ENCODE data around the gene YJEFN3.

The YJEFN3 gene

DNA sequence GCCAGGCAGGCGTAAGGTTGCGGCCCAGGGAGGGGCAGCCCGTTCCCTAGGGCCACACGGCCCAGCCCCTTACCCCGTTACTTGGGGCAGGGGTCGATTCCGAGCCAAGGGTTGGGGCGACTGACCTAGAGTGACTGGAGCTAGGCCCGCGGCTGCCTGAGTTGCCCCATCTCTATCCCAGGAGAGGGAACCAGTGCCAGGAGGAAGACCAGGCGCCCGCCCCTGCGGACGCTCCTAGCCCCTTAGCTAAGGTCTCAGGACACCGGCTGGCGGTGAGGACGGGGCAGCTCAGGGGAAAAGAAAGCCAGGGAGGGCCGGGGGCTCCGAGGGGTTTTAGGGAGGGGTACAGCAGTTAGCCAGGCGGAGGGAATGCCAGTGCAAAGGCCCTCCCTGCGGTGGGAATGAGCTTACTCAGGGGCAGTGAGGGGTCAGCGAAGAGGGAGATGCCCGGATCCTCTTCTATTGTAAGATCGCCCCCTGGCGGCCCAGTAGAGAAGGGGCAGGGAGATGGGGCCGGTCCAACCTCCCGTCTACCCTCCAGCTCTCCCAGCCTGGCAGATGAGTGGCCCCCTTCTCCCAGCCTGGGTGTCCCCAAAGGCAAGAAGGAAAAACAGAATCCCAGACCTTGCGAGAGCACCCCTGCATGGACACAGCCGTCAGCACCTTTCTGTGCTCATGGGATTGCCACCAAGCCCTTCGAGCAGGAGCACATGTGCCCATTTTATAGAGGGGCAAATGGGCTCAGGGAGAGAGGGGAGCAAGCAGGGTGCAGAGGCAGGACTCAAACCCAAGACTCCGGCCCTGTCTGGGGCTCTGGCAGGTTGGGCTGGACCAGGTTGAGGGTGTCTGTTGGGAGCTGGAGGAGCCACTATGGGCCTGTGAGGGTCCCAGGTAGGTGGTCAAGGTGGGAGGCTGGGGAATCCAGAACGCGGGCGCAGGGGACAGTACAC lies 25.6 kb downstream of the YJEFN3 start:
- no peak for DNase-seq (ENCODE audit: low read depth)

DNA sequence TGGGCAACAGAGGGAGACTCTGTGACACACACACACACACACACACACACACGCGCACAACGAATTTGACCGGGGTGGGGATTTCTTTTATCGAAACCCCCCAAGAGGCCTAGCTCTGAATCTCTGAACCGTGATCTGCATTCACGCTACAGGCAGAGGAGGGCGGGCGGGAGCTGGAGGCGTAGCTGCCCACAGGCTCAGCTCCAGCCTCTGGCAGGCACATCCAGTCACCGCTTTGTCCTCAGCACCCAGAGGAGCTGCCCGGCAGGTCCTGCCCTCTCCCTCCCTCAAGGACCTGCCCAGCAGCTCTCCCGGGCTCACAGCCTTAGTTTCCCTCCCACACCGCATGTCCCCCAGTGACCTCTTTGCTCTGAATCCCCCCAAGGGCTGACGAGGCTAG lies 29.3 kb downstream of the YJEFN3 start:
- DNase-seq (ENCODE audit: low read depth), result no peak

DNA sequence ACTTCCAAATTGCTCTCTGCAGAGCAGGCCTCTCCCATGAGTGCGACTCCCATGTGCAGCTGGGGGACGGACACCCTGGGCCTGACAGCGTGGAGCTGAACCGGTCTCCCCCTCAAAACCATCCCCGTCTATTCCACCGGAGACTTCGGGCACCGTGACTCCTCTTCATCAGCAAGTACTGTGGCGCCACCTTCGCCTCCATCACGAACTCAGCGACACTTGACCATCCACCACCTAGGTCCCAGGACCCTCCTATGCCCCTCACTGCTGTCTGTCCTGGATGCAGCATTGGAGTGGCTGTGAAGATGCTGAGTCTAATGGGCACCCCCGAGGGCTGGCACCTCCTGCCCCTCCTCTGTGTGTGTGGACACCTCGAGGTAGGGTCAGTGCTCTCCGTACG lies 29.9 kb downstream of the YJEFN3 start:
- DNase-seq (ENCODE audit: low read depth), result no peak

DNA sequence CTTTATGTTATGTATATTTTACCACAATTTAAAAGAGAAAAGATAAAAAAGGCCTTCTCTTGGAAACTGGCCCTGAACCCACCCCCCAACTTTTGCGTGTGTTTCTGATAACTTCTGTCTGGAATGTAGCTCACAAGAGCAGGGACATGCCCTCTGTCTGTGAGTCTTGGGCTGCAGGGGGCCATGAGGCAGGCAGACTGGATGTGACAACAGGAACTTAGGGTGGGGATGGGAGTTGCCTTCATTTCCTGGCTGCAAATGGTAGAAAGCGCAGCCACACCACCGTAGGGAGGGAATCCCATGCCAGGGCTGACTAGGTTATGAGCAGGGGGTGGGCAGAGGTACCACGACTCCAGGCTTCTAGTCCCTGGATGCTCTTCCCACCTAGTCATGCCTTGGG lies 31.2 kb downstream of the YJEFN3 start:
- DNase-seq (ENCODE audit: low read depth), result no peak

- DNase-seq (ENCODE audit: low read depth), result no peak
Measured at GRCh38 chr19:19561946-19562664, 33.4 kb downstream of the YJEFN3 start.

DNA sequence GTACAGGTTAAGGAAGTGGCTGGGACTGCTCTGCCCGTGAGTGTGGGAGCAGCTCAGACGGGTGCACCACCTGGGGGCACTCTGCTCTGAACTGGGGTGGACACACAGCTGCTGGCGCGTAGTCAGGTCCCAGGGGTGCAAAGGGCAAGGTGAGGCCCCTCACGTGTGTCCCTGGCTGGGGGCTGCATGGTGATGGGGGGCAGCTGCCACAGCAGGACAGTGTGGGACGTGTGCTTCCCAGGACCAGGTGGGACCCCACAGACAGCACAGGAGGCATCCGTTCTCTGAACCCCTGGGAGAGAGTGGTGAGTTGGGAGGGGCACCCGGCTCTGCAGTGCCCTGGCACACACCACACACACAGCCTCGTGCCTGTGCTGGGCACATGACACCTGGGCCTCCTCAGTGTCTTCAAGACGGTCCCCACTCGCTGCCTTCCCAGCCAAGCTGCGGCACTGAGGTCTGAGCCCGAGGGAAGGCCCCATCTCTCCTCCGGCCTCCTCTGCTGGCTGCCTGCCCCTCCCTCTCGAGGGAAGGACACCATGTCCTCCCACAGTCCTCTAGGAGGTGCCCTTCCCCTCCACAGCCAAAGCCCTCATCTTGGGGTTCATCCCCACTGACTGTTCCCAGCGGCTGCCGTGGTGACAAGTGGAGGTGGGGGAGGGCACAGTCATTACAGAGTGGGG lies 34.1 kb downstream of the YJEFN3 start:
- no peak for DNase-seq (ENCODE audit: low read depth)

- DNase-seq (ENCODE audit: low read depth), result no peak
Measured at GRCh38 chr19:19563348-19563848, 34.7 kb downstream of the YJEFN3 start.

DNA sequence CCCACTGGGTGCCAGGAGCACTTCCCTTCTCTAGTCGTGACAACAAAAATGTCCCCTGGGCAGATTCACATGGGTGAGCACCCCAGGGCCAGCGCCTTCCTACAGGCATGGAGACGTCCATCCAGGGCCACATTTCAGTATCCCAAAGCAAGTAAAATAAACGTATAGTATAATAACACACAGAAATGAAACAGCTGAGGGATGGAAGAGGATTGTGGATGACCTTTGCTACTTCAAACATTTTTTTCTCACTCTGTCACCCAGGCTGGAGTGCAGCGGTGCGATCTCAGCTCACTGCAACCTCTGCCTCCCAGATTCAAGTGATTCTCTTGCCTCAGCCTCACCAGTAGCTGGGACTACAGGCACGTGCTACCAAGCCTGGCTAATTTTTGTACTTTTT lies 37.6 kb downstream of the YJEFN3 start:
- DNase-seq (ENCODE audit: low read depth), result no peak

GRCh38 chr19:19567391-19567790 lies 38.7 kb downstream of the YJEFN3 start:
- DNase-seq (ENCODE audit: low read depth), result no peak

DNA sequence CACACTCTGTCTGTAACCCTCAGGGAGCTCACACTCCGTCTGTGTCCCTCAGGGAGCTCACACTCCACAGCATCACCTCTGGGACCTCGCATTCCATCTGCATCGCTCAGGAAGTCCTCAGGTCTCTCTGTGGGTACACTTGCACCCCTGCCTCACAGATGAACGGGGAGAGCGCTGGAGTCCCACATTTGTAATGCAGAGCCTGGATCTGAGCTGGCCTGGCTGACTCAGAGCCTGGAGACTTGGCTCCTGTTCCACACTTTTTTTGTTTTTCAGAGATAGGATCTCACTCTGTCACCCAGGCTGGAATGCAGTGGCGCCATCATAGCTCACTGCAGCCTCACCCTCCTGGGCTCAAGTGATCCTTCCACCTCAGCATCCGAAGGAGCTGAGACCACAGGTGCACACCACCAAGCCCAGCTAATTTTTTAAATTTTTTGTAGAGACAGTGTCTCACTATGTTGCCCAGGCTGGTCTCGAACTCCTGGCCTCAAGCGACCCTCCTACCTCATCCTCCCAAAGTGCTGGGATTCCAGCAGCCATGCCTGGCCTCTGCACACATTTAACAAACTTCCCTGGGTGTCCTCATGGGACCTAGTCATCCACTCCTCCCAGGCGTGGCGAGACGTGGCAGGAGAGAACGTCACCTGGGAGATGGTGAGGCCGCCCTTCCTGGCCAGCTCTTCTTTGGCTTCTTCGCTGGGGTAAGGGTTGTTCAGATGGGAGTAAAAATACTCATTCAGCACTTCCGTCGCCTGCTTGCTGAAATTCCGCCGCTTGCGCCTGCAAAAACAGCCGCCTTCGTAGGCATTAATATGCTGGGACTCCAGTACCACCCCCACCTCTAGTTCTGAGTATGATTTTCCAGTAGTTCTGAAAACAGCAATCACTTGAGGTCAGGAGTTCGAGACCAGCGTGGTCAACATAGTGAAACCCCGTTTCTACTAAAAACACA lies 40.4 kb downstream of the YJEFN3 start:
- DNase-seq (ENCODE audit: low read depth), result no peak

DNA sequence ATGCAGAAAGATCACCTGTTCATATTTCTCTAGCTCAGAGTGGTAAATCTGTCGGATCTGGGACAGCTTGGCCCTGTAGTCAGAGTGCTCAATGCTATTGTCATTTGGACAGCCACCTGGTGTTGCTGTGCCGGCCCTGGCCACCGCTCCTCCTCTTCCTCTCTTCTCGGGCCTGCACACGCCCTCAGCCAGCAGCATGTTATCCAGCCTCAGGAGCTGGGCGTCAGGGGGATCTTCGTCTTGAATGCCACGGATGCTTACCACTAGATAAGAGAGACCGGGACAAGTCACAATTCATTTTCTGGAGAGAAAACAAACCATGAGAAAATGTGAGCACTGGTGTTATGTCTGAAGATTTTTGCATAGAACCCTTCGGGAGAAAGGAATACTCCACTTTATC lies 41.9 kb downstream of the YJEFN3 start:
- DNase-seq (ENCODE audit: low read depth), result no peak

GRCh38 chr19:19571071-19571786 lies 42.5 kb downstream of the YJEFN3 start:
- no peak for DNase-seq (ENCODE audit: low read depth)

DNA sequence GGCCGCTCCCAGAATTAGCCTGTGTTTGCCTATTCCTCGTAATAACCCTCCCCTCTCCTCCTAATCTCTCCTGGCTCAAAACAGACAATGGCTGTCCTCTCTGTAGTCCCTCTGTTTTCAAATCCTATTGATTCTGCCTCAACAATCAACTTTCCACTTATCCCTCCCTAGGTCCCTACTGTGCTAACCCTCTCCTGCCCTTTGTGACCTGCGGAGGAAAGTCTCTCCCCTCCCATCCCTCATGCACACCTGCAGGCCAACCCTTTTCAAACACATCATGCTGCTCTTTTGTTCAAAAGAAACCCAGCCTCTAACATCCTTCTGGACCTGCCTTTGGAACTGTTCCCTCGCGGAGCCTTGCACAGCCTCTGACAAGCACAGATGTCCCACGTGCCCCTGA lies 46.7 kb downstream of the YJEFN3 start:
- no peak for DNase-seq (ENCODE audit: low read depth)

GRCh38 chr19:19578252-19578651 lies 49.5 kb downstream of the YJEFN3 start:
- no peak for DNase-seq (ENCODE audit: low read depth)

DNA sequence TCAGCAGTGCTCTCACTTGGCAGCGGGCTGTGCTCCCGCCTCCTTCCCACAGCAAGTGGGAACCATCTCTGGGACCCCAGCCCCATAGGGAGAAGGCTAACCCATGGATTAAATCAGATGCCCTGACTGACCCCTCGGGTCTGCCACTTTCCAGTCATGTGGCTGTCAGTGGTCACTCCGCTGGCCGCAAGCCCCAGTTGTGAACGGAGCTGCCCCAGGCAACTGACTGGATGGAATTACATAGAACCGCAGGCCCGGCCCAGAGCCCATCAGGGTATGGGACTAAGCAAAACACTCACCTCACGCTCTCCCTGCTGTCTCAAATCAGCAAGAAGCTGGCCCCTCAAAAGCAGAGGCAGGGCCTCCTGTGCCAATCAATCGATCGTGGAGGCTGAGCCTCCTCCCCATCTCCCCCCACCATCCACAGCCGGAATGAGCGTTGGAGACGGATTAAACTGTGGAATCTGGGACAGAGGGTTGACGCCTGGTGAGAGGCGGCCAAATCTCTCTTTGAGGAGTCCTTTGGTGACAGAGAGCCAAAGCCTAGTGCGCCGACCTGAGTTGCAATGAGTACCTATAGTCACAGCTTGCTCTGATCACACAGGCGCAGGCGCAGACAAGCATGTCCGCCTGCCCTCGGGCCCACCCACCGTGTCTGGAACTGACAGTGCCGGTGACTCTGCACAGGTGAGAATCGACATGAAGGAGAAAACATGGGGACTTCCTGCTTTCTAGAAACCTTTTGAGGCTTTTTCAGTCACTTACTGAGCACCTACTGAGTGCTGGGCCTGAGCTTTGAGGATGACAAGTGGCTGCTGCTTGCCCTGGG lies 51.0 kb downstream of the YJEFN3 start:
- DNase-seq (ENCODE audit: low read depth), result no peak

DNA sequence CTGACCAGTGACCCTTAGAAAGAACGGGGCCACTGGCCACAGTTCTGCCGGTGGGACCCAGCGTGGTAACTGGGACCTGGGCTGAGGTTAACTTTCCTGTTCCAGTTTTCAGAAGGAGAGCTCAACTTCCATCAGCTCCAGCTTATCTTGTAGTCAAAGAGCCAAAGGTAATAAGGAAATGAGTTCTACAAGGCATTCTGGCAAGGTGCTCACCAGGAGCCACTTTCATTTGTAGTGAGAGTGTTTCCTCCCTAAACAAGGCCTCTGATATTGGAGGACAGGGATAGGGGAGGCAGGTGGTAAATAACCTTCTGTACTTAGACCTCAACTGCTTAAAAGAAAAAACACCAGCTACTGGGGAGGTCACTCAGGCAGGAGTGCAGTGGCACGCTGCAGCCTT lies 51.7 kb downstream of the YJEFN3 start:
- DNase-seq (ENCODE audit: low read depth), result no peak

DNA sequence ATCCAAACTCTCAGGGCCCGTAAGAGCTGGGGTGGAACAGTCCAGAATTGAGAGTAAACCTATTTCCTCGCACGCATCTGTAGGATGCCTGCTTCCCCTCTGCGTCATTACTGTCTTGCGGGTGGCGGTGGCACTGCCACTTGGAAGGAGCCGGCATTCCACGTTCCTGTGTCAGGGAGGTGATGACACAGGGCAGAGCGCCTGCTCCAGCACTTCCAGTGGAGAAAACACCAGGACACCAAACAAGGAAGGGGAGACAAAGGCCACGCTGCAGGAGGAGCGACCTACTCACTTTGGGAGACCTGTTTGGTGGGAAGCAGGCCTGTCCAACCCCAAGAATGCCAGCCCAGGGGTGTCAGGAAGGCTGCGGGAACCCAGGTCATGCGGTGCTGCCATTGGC lies 52.7 kb downstream of the YJEFN3 start:
- DNase-seq (ENCODE audit: low read depth), result no peak

DNA sequence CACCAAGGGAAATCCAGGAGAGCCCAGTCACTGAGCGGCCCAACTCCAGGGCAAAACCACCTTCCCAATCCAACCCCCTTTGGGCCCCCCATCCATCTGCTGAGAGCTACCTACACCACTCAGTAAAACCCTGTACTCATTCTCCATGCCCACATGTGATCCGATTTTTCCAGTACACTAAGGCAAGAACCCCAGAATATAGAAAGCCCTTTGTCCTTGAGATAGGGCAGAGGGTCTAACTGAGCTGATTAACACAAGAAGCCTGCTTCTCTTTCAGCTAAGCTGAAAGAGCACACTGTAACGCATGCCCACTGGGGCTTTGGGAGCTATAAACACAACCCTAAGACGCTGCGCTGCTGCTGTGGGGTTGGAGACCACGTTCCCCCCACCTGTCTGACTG lies 53.8 kb downstream of the YJEFN3 start:
- no peak for DNase-seq (ENCODE audit: low read depth)

- no peak for DNase-seq (ENCODE audit: low read depth)
Measured at GRCh38 chr19:19584356-19584755, 55.6 kb downstream of the YJEFN3 start.
